ENCODE data around the gene NFKBIE. TPM values are rescaled to one million over a fixed set of nuclear protein-coding genes. Genes with fewer than 3 reads are reported as not detected.

The NFKBIE gene
- total and polyA plus RNA-seq, 9 donors = 3.2 to 7.7 (median 5.2) TPM

GRCh38 chr6:44219053-44219814, 46.1 kb downstream of the NFKBIE start:
- DNase-seq = peak; percentile 97
- peak overlapping the region; percentile 57 for H3K4me3 ChIP-seq (ENCODE audit: low read length)
- no peaks in the 10 kb centered on the region for H3K36me3 ChIP-seq (ENCODE audit: control insufficient read depth, insufficient read depth, low read length)
- no peaks in the 10 kb centered on the region for H3K27me3 ChIP-seq (ENCODE audit: control insufficient read depth, insufficient read depth, low read length)
- peaks cover 72% of the 10 kb centered on the region for H3K4me1 ChIP-seq (ENCODE audit: control insufficient read depth, insufficient read depth, low read length)
- WGBS (ENCODE audit: insufficient coverage) = under 1% methylated on average over 19 of the region's 45 CpGs
- H3K27ac ChIP-seq (ENCODE audit: low read length) = peak overlapping the region; percentile 98
- H3K9me3 ChIP-seq (replicated peaks; ENCODE audit: control insufficient read depth, low read depth, low read length) = no peaks in the 10 kb centered on the region

GRCh38 chr6:44217332-44218143, 47.8 kb downstream of the NFKBIE start:
- peak; percentile 83 for DNase-seq
- WGBS (ENCODE audit: insufficient coverage) = 31% methylated on average over 14 of the region's 16 CpGs
- H3K27me3 ChIP-seq (ENCODE audit: control insufficient read depth, insufficient read depth, low read length) = no peaks in the 10 kb centered on the region
- peaks cover 60% of the 10 kb centered on the region for H3K4me1 ChIP-seq (ENCODE audit: control insufficient read depth, insufficient read depth, low read length)
- H3K9me3 ChIP-seq (replicated peaks; ENCODE audit: control insufficient read depth, low read depth, low read length) = no peaks in the 10 kb centered on the region
- H3K4me3 ChIP-seq (ENCODE audit: low read length) = peak overlapping the region; percentile 57
- H3K27ac ChIP-seq (ENCODE audit: low read length) = peak overlapping the region; percentile 98
- no peaks in the 10 kb centered on the region for H3K36me3 ChIP-seq (ENCODE audit: control insufficient read depth, insufficient read depth, low read length)

GRCh38 chr6:44216677-44217331, 48.5 kb downstream of the NFKBIE start, which contains the start of gene MYMX:
MYMX (plus strand) TSS chr6:44216926; CDS start chr6:44217472, 546 bp downstream.
- DNase-seq = peak; percentile 90
- Histone ChIP-seq H3K4me1 (ENCODE audit: control insufficient read depth, insufficient read depth, low read length) (peaks cover 53% of the 10 kb centered on the region), H3K4me3 (ENCODE audit: low read length) (peak within 1 kb of the TSS; percentile 57), H3K27ac (ENCODE audit: low read length) (peak within 1 kb of the TSS; percentile 98), H3K9me3 (replicated peaks; ENCODE audit: control insufficient read depth, low read depth, low read length) (no peaks in the 10 kb centered on the region), H3K27me3 (ENCODE audit: control insufficient read depth, insufficient read depth, low read length) (no peaks in the 10 kb centered on the region), H3K36me3 (ENCODE audit: control insufficient read depth, insufficient read depth, low read length) (no peaks in the 10 kb centered on the region)
- WGBS (ENCODE audit: insufficient coverage) = 11% methylated on average over 4 of the region's 7 CpGs

- no peak for DNase-seq
- Histone ChIP-seq H3K27me3 (ENCODE audit: control insufficient read depth, insufficient read depth, low read length) (no peaks in the 10 kb centered on the region), H3K36me3 (ENCODE audit: control insufficient read depth, insufficient read depth, low read length) (no peaks in the 10 kb centered on the region), H3K27ac (ENCODE audit: low read length) (no peak overlapping the region), H3K4me1 (ENCODE audit: control insufficient read depth, insufficient read depth, low read length) (peaks cover 34% of the 10 kb centered on the region), H3K4me3 (ENCODE audit: low read length) (no peak overlapping the region), H3K9me3 (replicated peaks; ENCODE audit: control insufficient read depth, low read depth, low read length) (no peaks in the 10 kb centered on the region)
- 96% methylated on average over 6 of the region's 6 CpGs for WGBS (ENCODE audit: insufficient coverage)
These were observed 51.0 kb downstream of the NFKBIE start for GRCh38 chr6:44214307-44214706.

- Histone ChIP-seq H3K27me3 (ENCODE audit: control insufficient read depth, insufficient read depth, low read length) (no peaks in the 10 kb centered on the region), H3K27ac (ENCODE audit: low read length) (no peak overlapping the region), H3K9me3 (replicated peaks; ENCODE audit: control insufficient read depth, low read depth, low read length) (no peaks in the 10 kb centered on the region), H3K36me3 (ENCODE audit: control insufficient read depth, insufficient read depth, low read length) (no peaks in the 10 kb centered on the region), H3K4me1 (ENCODE audit: control insufficient read depth, insufficient read depth, low read length) (peaks cover 9% of the 10 kb centered on the region), H3K4me3 (ENCODE audit: low read length) (no peak overlapping the region)
- DNase-seq = no peak
- 100% methylated on average over 1 of the region's 3 CpGs for WGBS (ENCODE audit: insufficient coverage)
These were observed 54.1 kb downstream of the NFKBIE start for GRCh38 chr6:44211284-44211683.

Other genes with a start within 250 kb of the NFKBIE start
- gene MRPL14, start 138.1 kb downstream of the NFKBIE start, total RNA-seq = 55.0 TPM
- 10 to 100 TPM; 36.7 to 44.3 (median 40.4) TPM for gene MRPL14, start 138.1 kb downstream of the NFKBIE start, polyA plus RNA-seq (ENCODE audit: insufficient read depth in 1 of 8, insufficient read length in 8 of 8, low replicate concordance in 1 of 8)
- 8.6 TPM for gene TMEM63B, start 138.0 kb downstream of the NFKBIE start, total RNA-seq
- 10 to 100 TPM; 12.6 to 22.2 (median 18.9) TPM for gene TMEM63B, start 138.0 kb downstream of the NFKBIE start, polyA plus RNA-seq (ENCODE audit: insufficient read depth in 1 of 8, insufficient read length in 8 of 8, low replicate concordance in 1 of 8)
- gene CAPN11, start 106.7 kb downstream of the NFKBIE start, total RNA-seq = 0.18 TPM
- gene CAPN11, start 106.7 kb downstream of the NFKBIE start, polyA plus RNA-seq (ENCODE audit: insufficient read depth in 1 of 8, insufficient read length in 8 of 8, low replicate concordance in 1 of 8) = under 1 TPM; 0.13 to 0.54 (median 0.29) TPM
- 12.4 TPM for gene MYMX, start 48.6 kb downstream of the NFKBIE start, total RNA-seq
- gene MYMX, start 48.6 kb downstream of the NFKBIE start, polyA plus RNA-seq (ENCODE audit: insufficient read depth in 1 of 8, insufficient read length in 8 of 8, low replicate concordance in 1 of 8) = 10 to 100 TPM; 21.1 to 31.2 (median 26.8) TPM
- gene SLC29A1, start 42.0 kb downstream of the NFKBIE start, total RNA-seq = 27.8 TPM
- 10 to 100 TPM; 60.7 to 94.2 (median 73.5) TPM for gene SLC29A1, start 42.0 kb downstream of the NFKBIE start, polyA plus RNA-seq (ENCODE audit: insufficient read depth in 1 of 8, insufficient read length in 8 of 8, low replicate concordance in 1 of 8)
- gene HSP90AB1, start 18.4 kb downstream of the NFKBIE start, total RNA-seq = 1,001 TPM
- 1,000 to 10,000 TPM in 5 of 8 donors, 100 to 1,000 TPM in 3; 842 to 1,095 (median 1,023) TPM for gene HSP90AB1, start 18.4 kb downstream of the NFKBIE start, polyA plus RNA-seq (ENCODE audit: insufficient read depth in 1 of 8, insufficient read length in 8 of 8, low replicate concordance in 1 of 8)
- gene SLC35B2, start 8.0 kb downstream of the NFKBIE start, total RNA-seq = 27.6 TPM
- gene SLC35B2, start 8.0 kb downstream of the NFKBIE start, polyA plus RNA-seq (ENCODE audit: insufficient read depth in 1 of 8, insufficient read length in 8 of 8, low replicate concordance in 1 of 8) = 10 to 100 TPM; 29.2 to 42.4 (median 34.8) TPM
- gene TMEM151B, start 4.9 kb upstream of the NFKBIE start, total RNA-seq = 0.09 TPM
- gene TMEM151B, start 4.9 kb upstream of the NFKBIE start, polyA plus RNA-seq (ENCODE audit: insufficient read depth in 1 of 8, insufficient read length in 8 of 8, low replicate concordance in 1 of 8) = under 1 TPM; 0.13 to 0.48 (median 0.31) TPM
- 11.3 TPM for gene AARS2, start 47.8 kb upstream of the NFKBIE start, total RNA-seq
- 10 to 100 TPM in 2 of 8 donors, 1 to 10 TPM in 6; 8.1 to 11.9 (median 9.4) TPM for gene AARS2, start 47.8 kb upstream of the NFKBIE start, polyA plus RNA-seq (ENCODE audit: insufficient read depth in 1 of 8, insufficient read length in 8 of 8, low replicate concordance in 1 of 8)
- gene SPATS1, start 77.1 kb upstream of the NFKBIE start, total RNA-seq = not detected
- gene SPATS1, start 77.1 kb upstream of the NFKBIE start, polyA plus RNA-seq (ENCODE audit: insufficient read depth in 1 of 8, insufficient read length in 8 of 8, low replicate concordance in 1 of 8) = not detected
- 27.5 TPM for gene CDC5L, start 122.2 kb upstream of the NFKBIE start, total RNA-seq
- gene CDC5L, start 122.2 kb upstream of the NFKBIE start, polyA plus RNA-seq (ENCODE audit: insufficient read depth in 1 of 8, insufficient read length in 8 of 8, low replicate concordance in 1 of 8) = 10 to 100 TPM; 18.6 to 28.0 (median 23.8) TPM